Measurements from ENCODE around the gene SNX20. TPM values are rescaled to one million over a fixed set of nuclear protein-coding genes. Genes with fewer than 3 reads are reported as not detected.

Gene SNX20
- total RNA-seq, 4 donors from 2014 or later, result 0.76 to 7.7 (median 4.4) TPM

- Histone ChIP-seq H3K27ac (no peak overlapping the region), H3K4me1 (no peaks in the 10 kb centered on the region), H3K9me3 (no peaks in the 10 kb centered on the region), H3K36me3 (no peaks in the 10 kb centered on the region), H3K4me3 (no peak overlapping the region), H3K27me3 (no peaks in the 10 kb centered on the region)
- intact Hi-C loops (cut with DNase I; ENCODE audit: low total_unique reads), result no loop called here
- no peak for DNase-seq
- TF ChIP-seq CTCF (IDR thresholded peaks at IDR 0.05) (no peak), POLR2A (IDR thresholded peaks at IDR 0.05) (no peak)
These were observed 36.4 kb upstream of the SNX20 start for GRCh38 chr16:50717494-50717893.

- no peak overlapping the region for H3K4me3 ChIP-seq
- TF ChIP-seq CTCF (IDR thresholded peaks at IDR 0.05) (no peak), POLR2A (IDR thresholded peaks at IDR 0.05) (no peak)
- intact Hi-C loops (cut with DNase I; ENCODE audit: low total_unique reads), result no loop called here
- H3K9me3 ChIP-seq, result no peaks in the 10 kb centered on the region
- no peak overlapping the region for H3K27ac ChIP-seq
- H3K27me3 ChIP-seq, result no peaks in the 10 kb centered on the region
- H3K36me3 ChIP-seq, result no peaks in the 10 kb centered on the region
- no peak for DNase-seq
- H3K4me1 ChIP-seq, result no peaks in the 10 kb centered on the region
These were observed 36.0 kb upstream of the SNX20 start for GRCh38 chr16:50717091-50717490.

- DNase-seq, result no peak
- intact Hi-C loops (cut with DNase I; ENCODE audit: low total_unique reads), result no loop called here
- no peaks in the 10 kb centered on the region for H3K36me3 ChIP-seq
- no peaks in the 10 kb centered on the region for H3K27me3 ChIP-seq
- no peaks in the 10 kb centered on the region for H3K4me1 ChIP-seq
- TF ChIP-seq CTCF (IDR thresholded peaks at IDR 0.05), result no peak
- no peak for TF ChIP-seq POLR2A (IDR thresholded peaks at IDR 0.05)
- H3K27ac ChIP-seq, result no peak overlapping the region
- H3K4me3 ChIP-seq, result no peak overlapping the region
- H3K9me3 ChIP-seq, result no peaks in the 10 kb centered on the region
These were observed 31.8 kb upstream of the SNX20 start for GRCh38 chr16:50712956-50713355.

GRCh38 chr16:50712560-50712898 is 31.4 kb upstream of the SNX20 start:
- TF ChIP-seq POLR2A (IDR thresholded peaks at IDR 0.05) (no peak), CTCF (IDR thresholded peaks at IDR 0.05) (no peak)

GRCh38 chr16:50711862-50712559 is 30.9 kb upstream of the SNX20 start:
- intact Hi-C loops (cut with DNase I; ENCODE audit: low total_unique reads), result no loop called here
- Histone ChIP-seq H3K27ac (no peak overlapping the region), H3K4me3 (no peak overlapping the region), H3K4me1 (no peaks in the 10 kb centered on the region), H3K36me3 (no peaks in the 10 kb centered on the region), H3K9me3 (no peaks in the 10 kb centered on the region), H3K27me3 (no peaks in the 10 kb centered on the region)
- no peak for DNase-seq
- TF ChIP-seq POLR2A (IDR thresholded peaks at IDR 0.05) (no peak), CTCF (IDR thresholded peaks at IDR 0.05) (no peak)

More at GRCh38 chr16:50712560-50712898, 31.4 kb upstream of the SNX20 start:
- H3K27ac ChIP-seq, result no peak overlapping the region
- intact Hi-C loops (cut with DNase I; ENCODE audit: low total_unique reads), result no loop called here
- no peaks in the 10 kb centered on the region for H3K27me3 ChIP-seq
- H3K36me3 ChIP-seq, result no peaks in the 10 kb centered on the region
- H3K9me3 ChIP-seq, result no peaks in the 10 kb centered on the region
- DNase-seq, result no peak
- H3K4me3 ChIP-seq, result no peak overlapping the region
- no peaks in the 10 kb centered on the region for H3K4me1 ChIP-seq
